Body of pancreas (tissue), 4 donors: ENCODE measurements around the gene NEDD4. TPM values are rescaled to one million over a fixed set of nuclear protein-coding genes. Genes with fewer than 3 reads are reported as not detected.
"Not testable (repeated sequence)": the region's sequence is repeated elsewhere in the genome, so short reads cannot be mapped to it uniquely, and the experiment has no call there.

Experiments used
- ATAC-seq: fragments of 150-250 bp; one replicate; pipeline ENCODE4 v1.9.1; 2016
- DNase-seq, 4 donors: peaks; one replicate each; pipeline ENCODE4 v3.0.0-alpha.2; 2019
- H3K27ac ChIP-seq, 4 donors: fragments of 200-600 bp; sonication (generic); 1 replicate in 3 of 4; 2 replicates in 1 of 4; pipeline versions ENCODE4 v1.5.1 to v1.6.1; 2016 to 2019; ENCODE audit warnings: mild to moderate bottlenecking in 1 of 4, mixed read lengths in 1 of 4, moderate library complexity in 1 of 4
- H3K27me3 ChIP-seq, 2 donors: fragments of 200-600 bp; sonication (generic); one replicate each; pipeline ENCODE4 v1.6.0; 2016; ENCODE audit warnings: mild to moderate bottlenecking in 1 of 2
- H3K36me3 ChIP-seq, 2 donors: fragments of 200-600 bp; sonication (generic); replicated peaks in 1 of 2; 2 replicates each; pipeline ENCODE4 v1.5.1; 2016; ENCODE audit warnings: low read depth in 2 of 2; ENCODE audit not compliant: insufficient read depth in 1 of 2
- H3K4me1 ChIP-seq: fragments of 200-600 bp; sonication (generic); one replicate; pipeline ENCODE4 v1.6.0; 2016
- H3K4me3 ChIP-seq, 2 donors: fragments of 200-600 bp; sonication (generic); 1 replicate in 1 of 2; 2 replicates in 1 of 2; pipeline ENCODE4 v1.5.1; 2016 to 2019
- H3K9me3 ChIP-seq, 3 donors: fragments of 200-600 bp; sonication (generic); 1 replicate in 2 of 3; 2 replicates in 1 of 3; pipeline ENCODE4 v1.5.1; 2016
- CTCF ChIP-seq, 7 experiments: fragments of 450-650 bp in 4 of 7; fragments of 200-600 bp in 3 of 7; sonication (generic) in 3 of 7; IDR thresholded peaks; one replicate each; pipeline ENCODE4 v1.5.1; 2016 to 2019; ENCODE audit warnings: antibody characterized with exemption in 7 of 7
- POLR2A ChIP-seq, 3 donors: fragments of 450-650 bp; IDR thresholded peaks; one replicate each; pipeline ENCODE4 v1.6.1; 2016; ENCODE audit warnings: antibody characterized with exemption in 3 of 3, mild to moderate bottlenecking in 2 of 3
- WGBS, 2 donors: methylation state at CpG; one replicate each; pipeline ENCODE4 v1.1.5; 2017; 5-methylcytosine and 5-hydroxymethylcytosine counted together
- intact Hi-C: fragments of 100-400 bp; cut with DNase I; formaldehyde crosslinking; loops from one replicate; pipeline ENCODE4 v1.15.1; 2023
- total RNA-seq, 2 donors: library from RNA; depleted of rRNA; stranded (reverse); fragments of >200 nt; gene quantifications; one replicate each; pipeline ENCODE4 v1.1.0, GENCODE V29; 2016

Gene NEDD4
- total RNA-seq, 2 donors from 2014 or later: 3.0 to 8.0 TPM

- DNase-seq: no peak
- H3K27me3 ChIP-seq: no peaks in the 10 kb centered on the region
- 50 to 68% methylated on average over 1 of the region's 1 CpG for WGBS, 2 donors
- no peak for ATAC-seq
- H3K4me1 ChIP-seq: no peaks in the 10 kb centered on the region
- no peak overlapping the region for H3K4me3 ChIP-seq
- no peak overlapping the region for H3K27ac ChIP-seq
- H3K36me3 ChIP-seq: no peaks in the 10 kb centered on the region
- intact Hi-C loops: no loop called here
- TF ChIP-seq CTCF (IDR thresholded peaks at IDR 0.05) (no peak), POLR2A (IDR thresholded peaks at IDR 0.05) (no peak)
- no peaks in the 10 kb centered on the region for H3K9me3 ChIP-seq
Observed at GRCh38 chr15:55958349-55958748, 35.1 kb downstream of the NEDD4 start.

GRCh38 chr15:55954862-55955605 is 38.4 kb downstream of the NEDD4 start:
- no peak for ATAC-seq
- H3K4me3 ChIP-seq: no peak overlapping the region
- WGBS, 2 donors: 94 to 96% methylated on average over 6 of the region's 6 CpGs
- TF ChIP-seq CTCF (IDR thresholded peaks at IDR 0.05) (no peak), POLR2A (IDR thresholded peaks at IDR 0.05) (no peak)
- no peaks in the 10 kb centered on the region for H3K36me3 ChIP-seq
- intact Hi-C loops: no loop called here
- DNase-seq: no peak
- no peaks in the 10 kb centered on the region for H3K9me3 ChIP-seq
- H3K4me1 ChIP-seq: no peaks in the 10 kb centered on the region
- no peak overlapping the region for H3K27ac ChIP-seq
- H3K27me3 ChIP-seq: no peaks in the 10 kb centered on the region

GRCh38 chr15:55952501-55953274 is 40.7 kb downstream of the NEDD4 start:
- H3K36me3 ChIP-seq, intact Hi-C loops, H3K9me3 ChIP-seq, H3K4me1 ChIP-seq, ATAC-seq, H3K27ac ChIP-seq, H3K27me3 ChIP-seq, DNase-seq, H3K4me3 ChIP-seq: not testable (repeated sequence)
- WGBS, 2 donors: 96% methylated on average over 14 of the region's 14 CpGs

GRCh38 chr15:55944606-55945005 is 48.8 kb downstream of the NEDD4 start:
- H3K27me3 ChIP-seq, H3K9me3 ChIP-seq, H3K27ac ChIP-seq, H3K4me1 ChIP-seq, intact Hi-C loops, H3K4me3 ChIP-seq, DNase-seq, ATAC-seq, H3K36me3 ChIP-seq: not testable (repeated sequence)
- WGBS, 2 donors: 90 to 94% methylated on average over 1 to 2 of the region's 2 CpGs

- ATAC-seq (no peak), DNase-seq (no peak)
Observed at GRCh38 chr15:55942332-55942731, 51.1 kb downstream of the NEDD4 start.

More at GRCh38 chr15:55942332-55942731, 51.1 kb downstream of the NEDD4 start:
- Histone ChIP-seq H3K4me3 (no peak overlapping the region), H3K9me3 (no peaks in the 10 kb centered on the region), H3K4me1 (no peaks in the 10 kb centered on the region), H3K27me3 (no peaks in the 10 kb centered on the region), H3K36me3 (peaks cover 0 to 2% of the 10 kb centered on the region in 2 donors), H3K27ac (no peak overlapping the region)
- TF ChIP-seq POLR2A (IDR thresholded peaks at IDR 0.05) (no peak), CTCF (IDR thresholded peaks at IDR 0.05) (no peak)
- 54 to 88% methylated on average over 4 of the region's 4 CpGs for WGBS, 2 donors
- intact Hi-C loops: no loop called here
